ENCODE data around the gene LRRC61.

GRCh38 chr7:150322833-150323681 lies at the start of gene LRRC61, which contains the start of gene ACTR3C:
- TF ChIP-seq CTCF (IDR thresholded peaks at IDR 0.05; ENCODE audit: insufficient read depth, low read length, poor library complexity, severe bottlenecking) (no peak), EZH2phosphoT487 (conservative IDR thresholded peaks at IDR 0.05; ENCODE audit: low read length) (no peak)

Data from SU-DHL-6 (cell line).